ENCODE measurements around the gene TMOD1. TPM values are rescaled to one million over a fixed set of nuclear protein-coding genes. Genes with fewer than 3 reads are reported as not detected.

The TMOD1 gene
- total and polyA plus RNA-seq, 10 of the 15 experiments (the other 5 are each of a cell fraction or from before 2014, with no cell fraction given), result 4.0 to 44.1 (median 15.4) TPM

DNA sequence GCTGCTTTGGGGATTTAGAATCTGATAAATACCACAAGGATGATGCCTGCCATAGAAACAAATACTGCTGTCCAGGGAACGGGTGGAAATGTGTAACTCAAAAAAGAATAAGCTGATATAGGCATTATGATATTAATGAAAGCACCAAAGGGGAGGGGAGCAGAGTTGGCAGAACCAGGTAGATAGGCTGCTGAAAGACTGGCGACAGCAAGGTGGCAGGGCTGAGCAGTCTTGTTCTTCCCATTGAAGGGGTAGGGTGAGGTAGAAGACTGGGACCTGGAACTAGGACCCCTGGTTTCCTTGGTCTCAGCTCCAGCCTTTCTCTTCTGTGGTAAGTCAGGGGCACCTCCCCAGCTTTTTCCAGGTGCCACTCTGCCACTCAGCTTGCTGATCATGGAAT is 31.4 kb upstream of the TMOD1 start:
- TF ChIP-seq ESRRA (IDR thresholded peaks at IDR 0.05; ENCODE audit: low read length) (no peak), LARP7 (IDR thresholded peaks at IDR 0.05) (no peak), PML (IDR thresholded peaks at IDR 0.05; ENCODE audit: low read length) (no peak), MEF2B (IDR thresholded peaks at IDR 0.05; ENCODE audit: partially characterized antibody, poor library complexity, severe bottlenecking) (no peak), CBX3 (IDR thresholded peaks at IDR 0.05; ENCODE audit: borderline replicate concordance, low read depth) (no peak), BACH1 (IDR thresholded peaks at IDR 0.05; ENCODE audit: borderline replicate concordance) (no peak), NFXL1 (IDR thresholded peaks at IDR 0.05; ENCODE audit: borderline replicate concordance) (no peak), TCF3 (IDR thresholded peaks at IDR 0.05; ENCODE audit: borderline replicate concordance, insufficient read depth, low read depth, low read length) (no peak), RELA (IDR thresholded peaks at IDR 0.05; ENCODE audit: borderline replicate concordance, partially characterized antibody) (no peak), RAD21 (IDR thresholded peaks at IDR 0.05; ENCODE audit: insufficient read depth, low read depth, low read length) (peak; percentile 31), BRCA1 (IDR thresholded peaks at IDR 0.05; ENCODE audit: low read depth, low read length) (no peak), GABPA (IDR thresholded peaks at IDR 0.05; ENCODE audit: low read depth) (no peak), RCOR1 (conservative IDR thresholded peaks at IDR 0.05; ENCODE audit: low read depth, low read length) (no peak), ZNF217 (IDR thresholded peaks at IDR 0.05) (no peak), HDAC6 (IDR thresholded peaks at IDR 0.05; ENCODE audit: unreplicated experiment) (no peak), CHD4 (IDR thresholded peaks at IDR 0.05) (no peak), SMC3 (IDR thresholded peaks at IDR 0.05; ENCODE audit: borderline replicate concordance, low read length) (peak; percentile 3; the same call in 1 of the 2 replicates)
- TF ChIP-seq, protein P1, sequence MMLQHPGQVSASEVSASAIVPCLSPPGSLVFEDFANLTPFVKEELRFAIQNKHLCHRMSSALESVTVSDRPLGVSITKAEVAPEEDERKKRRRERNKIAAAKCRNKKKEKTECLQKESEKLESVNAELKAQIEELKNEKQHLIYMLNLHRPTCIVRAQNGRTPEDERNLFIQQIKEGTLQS (IDR thresholded peaks at IDR 0.05; ENCODE audit: borderline replicate concordance, extremely low read depth, low read depth, low read length), result no peak
- TF ChIP-seq, protein P2, sequence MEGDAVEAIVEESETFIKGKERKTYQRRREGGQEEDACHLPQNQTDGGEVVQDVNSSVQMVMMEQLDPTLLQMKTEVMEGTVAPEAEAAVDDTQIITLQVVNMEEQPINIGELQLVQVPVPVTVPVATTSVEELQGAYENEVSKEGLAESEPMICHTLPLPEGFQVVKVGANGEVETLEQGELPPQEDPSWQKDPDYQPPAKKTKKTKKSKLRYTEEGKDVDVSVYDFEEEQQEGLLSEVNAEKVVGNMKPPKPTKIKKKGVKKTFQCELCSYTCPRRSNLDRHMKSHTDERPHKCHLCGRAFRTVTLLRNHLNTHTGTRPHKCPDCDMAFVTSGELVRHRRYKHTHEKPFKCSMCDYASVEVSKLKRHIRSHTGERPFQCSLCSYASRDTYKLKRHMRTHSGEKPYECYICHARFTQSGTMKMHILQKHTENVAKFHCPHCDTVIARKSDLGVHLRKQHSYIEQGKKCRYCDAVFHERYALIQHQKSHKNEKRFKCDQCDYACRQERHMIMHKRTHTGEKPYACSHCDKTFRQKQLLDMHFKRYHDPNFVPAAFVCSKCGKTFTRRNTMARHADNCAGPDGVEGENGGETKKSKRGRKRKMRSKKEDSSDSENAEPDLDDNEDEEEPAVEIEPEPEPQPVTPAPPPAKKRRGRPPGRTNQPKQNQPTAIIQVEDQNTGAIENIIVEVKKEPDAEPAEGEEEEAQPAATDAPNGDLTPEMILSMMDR (IDR thresholded peaks at IDR 0.05 in 2 of 3, conservative IDR thresholded peaks at IDR 0.05 in 1 of 3; ENCODE audit: control insufficient read depth in 2 of 3, extremely low read depth in 1 of 3, insufficient read depth in 1 of 3, low read depth in 3 of 3, low read length in 3 of 3), result peak; percentile 39 to 56 (median 44); a peak in 4 of 6 replicates
- Histone ChIP-seq H3K4me1 (ENCODE audit: control insufficient read depth, insufficient read depth, low read length) (peaks cover 18% of the 10 kb centered on the region), H3K27me3 (replicated peaks in 1 of 2; ENCODE audit: control insufficient read depth in 2 of 2, insufficient read depth in 2 of 2, low read length in 1 of 2) (no peaks in the 10 kb centered on the region), H2AFZ (ENCODE audit: control insufficient read depth, low read depth, low read length) (no peak overlapping the region), H3K79me2 (ENCODE audit: control insufficient read depth, insufficient read depth, low read length) (no peaks in the 10 kb centered on the region), H3K36me3 (ENCODE audit: control insufficient read depth in 2 of 2, insufficient read depth in 2 of 2, low read length in 1 of 2) (peaks cover 0 to 3% of the 10 kb centered on the region in 2 experiments; a peak in 2 of 4 replicates), H3K27ac (ENCODE audit: control insufficient read depth, insufficient read depth) (no peak overlapping the region), H4K20me1 (ENCODE audit: control insufficient read depth, insufficient read depth) (no peaks in the 10 kb centered on the region), H3K4me2 (ENCODE audit: control insufficient read depth, insufficient read depth) (no peak overlapping the region), H3K4me3 (no peak overlapping the region), H3K9me3 (replicated peaks; ENCODE audit: control insufficient read depth, insufficient read depth, low read length) (no peaks in the 10 kb centered on the region), H3K9ac (ENCODE audit: control insufficient read depth, insufficient read depth, low read length) (no peak overlapping the region)
- BruUV-seq (replicated peaks), result no TSS peak
- CTCF ChIA-PET, result interaction anchor here (0.7 to 14.9 kb wide), 43 partner anchors 9 to 614 kb away, joined by 3 to 573 read pairs (median 7); partner anchors contain the start of genes NCBP1, TDRD7, TMOD1 and TSTD2
- SMC1A ChIA-PET (ENCODE audit: uncharacterized antibody, unreplicated experiment), result interaction anchor here (0.7 to 11.4 kb wide), 39 partner anchors 8 to 862 kb away, joined by 3 to 377 read pairs (median 7); partner anchors contain the start of genes NCBP1, TMOD1 and TSTD2
- 79% methylated on average over 2 of the region's 2 CpGs for WGBS (ENCODE audit: insufficient coverage, insufficient replicate concordance, low lambda C conversion rate, missing lambda C conversion rate)
- POLR2A ChIA-PET, result interaction anchor here (0.7 to 4.5 kb wide), 6 partner anchors 32 to 164 kb away, joined by 3 to 35 read pairs (median 6); partner anchors contain the start of genes NCBP1, TDRD7, TMOD1 and TSTD2
- no peak for FAIRE-seq
- intact Hi-C loops (cut with micrococcal nuclease; ENCODE audit: unreplicated experiment) (no loop called here), in situ Hi-C loops (cut with MboI) (no loop called here)
- RAD21 ChIA-PET (ENCODE audit: unreplicated experiment), result interaction anchor here (0.7 to 10.0 kb wide), 27 partner anchors 8 to 227 kb away, joined by 3 to 306 read pairs (median 6); partner anchors contain the start of genes NCBP1, TDRD7, TMOD1 and TSTD2
- DNase-seq (ENCODE audit: low read depth, low spot score), result no peak
- peak; percentile 52 for ATAC-seq
